HCT116 (cell line): ENCODE measurements around the gene C13orf46. TPM values are rescaled to one million over a fixed set of nuclear protein-coding genes. Genes with fewer than 3 reads are reported as not detected.

Source experiments
- ATAC-seq: fragments of 200-7000 bp; cut with Tn5 transposase; 2 replicates; pipeline ENCODE4 v1.9.1; 2020; ENCODE audit warnings: mild to moderate bottlenecking, moderate library complexity
- BruUV-seq: library from RNA; stranded (reverse); fragments of 400-500 nt; replicated peaks from 2 replicates; lab custom pipeline; 2021; lab: Mats Ljungman, UMichigan
- CTCF ChIA-PET: fragments of 300-600 bp; sonication (Branson Sonifier 250); formaldehyde crosslinking; loops from one replicate; lab custom pipeline; 2021; ENCODE audit warnings: antibody characterized with exemption; lab: Charles Lee
- POLR2A ChIA-PET: fragments of 300-600, 350-600 bp; sonication (Branson Sonifier 250); formaldehyde crosslinking; loops from one replicate; lab custom pipeline; 2021; ENCODE audit warnings: antibody characterized with exemption; lab: Charles Lee
- RAD21 ChIA-PET, 2 experiments: fragments of 300-600 bp; sonication (Branson Sonifier 250); formaldehyde crosslinking; loops; one replicate each; lab custom pipeline; 2023; ENCODE audit warnings: low total read pairs in 2 of 2; ENCODE audit not compliant: uncharacterized antibody in 2 of 2, unreplicated experiment in 2 of 2, low non-redundant PET in 1 of 2; lab: Charles Lee
- DNase-seq: peaks from one replicate; pipeline ENCODE4 v3.0.0-alpha.2; 2010; ENCODE audit warnings: low read depth, low spot score
- H2AFZ ChIP-seq: fragments of 200-600 bp; shearing (Covaris generic), sonication (generic); 2 replicates; pipeline ENCODE4 v1.6.1; 2017; ENCODE audit warnings: low read depth, mixed run types, mixed read lengths, antibody characterized with exemption, low read length; ENCODE audit not compliant: poor library complexity, severe bottlenecking
- H3K27ac ChIP-seq: 2 replicates; pipeline ENCODE4 v1.5.1; 2012; ENCODE audit warnings: low read depth, low read length
- H3K27me3 ChIP-seq: fragments of 200-600 bp; sonication (generic); 2 replicates; pipeline ENCODE4 v1.6.1; 2016; ENCODE audit warnings: mixed run types, low read length, mixed read lengths; ENCODE audit not compliant: insufficient read depth
- H3K36me3 ChIP-seq, 2 experiments: fragments of 200-500 bp in 1 of 2; fragments of 200-600 bp in 1 of 2; sonication (Bioruptor generic) in 1 of 2; sonication (generic) in 1 of 2; 2 replicates each; pipeline versions ENCODE4 v1.5.1 to v1.6.1; 2014 to 2016; ENCODE audit warnings: low read length in 2 of 2, inconsistent platforms in 1 of 2, mixed read lengths in 1 of 2, mixed run types in 1 of 2; ENCODE audit not compliant: insufficient read depth in 2 of 2, control insufficient read depth in 1 of 2
- H3K4me1 ChIP-seq, 2 experiments: fragments of 200-600 bp in 1 of 2; sonication (generic) in 1 of 2; 2 replicates each; pipeline versions ENCODE4 v1.5.1 to v1.6.1; 2012 to 2017; ENCODE audit warnings: low read length in 2 of 2, inconsistent platforms in 1 of 2, mild to moderate bottlenecking in 1 of 2, mixed read lengths in 1 of 2, mixed run types in 1 of 2, moderate library complexity in 1 of 2; ENCODE audit not compliant: insufficient read depth in 2 of 2, control insufficient read depth in 1 of 2
- H3K4me2 ChIP-seq: fragments of 200-600 bp; sonication (generic); 2 replicates; pipeline ENCODE4 v1.6.1; 2017; ENCODE audit warnings: mixed run types, low read length, mixed read lengths
- H3K4me3 ChIP-seq, 2 experiments: fragments of 200-600 bp in 1 of 2; sonication (generic) in 1 of 2; replicated peaks in 1 of 2; 2 replicates each; pipeline ENCODE4 v1.5.1; 2011 to 2016; ENCODE audit warnings: low read length in 2 of 2, control low read depth in 1 of 2, low read depth in 1 of 2, mild to moderate bottlenecking in 1 of 2, mixed read lengths in 1 of 2, mixed run types in 1 of 2
- H3K79me2 ChIP-seq: fragments of 200-600 bp; sonication (generic); 2 replicates; pipeline ENCODE4 v1.6.1; 2017; ENCODE audit warnings: mild to moderate bottlenecking, mixed run types, low read length, moderate library complexity, mixed read lengths; ENCODE audit not compliant: insufficient read depth
- H3K9ac ChIP-seq: fragments of 200-600 bp; sonication (generic); 2 replicates; pipeline ENCODE4 v1.6.1; 2016; ENCODE audit warnings: low read length, mixed read lengths
- H3K9me2 ChIP-seq: fragments of 200-600 bp; sonication (generic), shearing (Covaris generic); 2 replicates; pipeline ENCODE4 v1.6.1; 2017; ENCODE audit warnings: mixed run types, mild to moderate bottlenecking, moderate library complexity; ENCODE audit not compliant: insufficient read depth
- H3K9me3 ChIP-seq, 2 experiments: fragments of 200-500 bp in 1 of 2; fragments of 200-600 bp in 1 of 2; sonication (Bioruptor generic) in 1 of 2; sonication (generic) in 1 of 2; 2 replicates each; pipeline ENCODE4 v1.6.1; 2014 to 2017; ENCODE audit warnings: low read length in 2 of 2, mixed read lengths in 2 of 2, inconsistent platforms in 1 of 2, low read depth in 1 of 2, mild to moderate bottlenecking in 1 of 2, mixed run types in 1 of 2, moderate library complexity in 1 of 2; ENCODE audit not compliant: control insufficient read depth in 1 of 2, insufficient read depth in 1 of 2
- H4K20me1 ChIP-seq: fragments of 200-600 bp; sonication (generic), shearing (Covaris generic); 2 replicates; pipeline ENCODE4 v1.6.1; 2017; ENCODE audit warnings: mixed run types, mild to moderate bottlenecking, moderate library complexity; ENCODE audit not compliant: insufficient read depth
- FOSL1 ChIP-seq: IDR thresholded peaks from 2 replicates; pipeline ENCODE4 v1.6.1; 2012; ENCODE audit warnings: low read depth
- MAX ChIP-seq: IDR thresholded peaks from 2 replicates; pipeline ENCODE4 v1.6.1; 2012
- REST ChIP-seq: IDR thresholded peaks from 2 replicates; pipeline ENCODE4 v1.6.1; 2012; ENCODE audit warnings: low read depth
- SIN3A ChIP-seq: IDR thresholded peaks from 2 replicates; pipeline ENCODE4 v1.6.1; 2012; ENCODE audit warnings: low read depth
- SP1 ChIP-seq: IDR thresholded peaks from 2 replicates; pipeline ENCODE4 v1.6.1; 2012; ENCODE audit warnings: low read depth
- ZFX ChIP-seq: fragments of 450-650 bp; IDR thresholded peaks from 2 replicates; pipeline ENCODE4 v1.6.1; 2017
- ZNF274 ChIP-seq: fragments of 200-500 bp; sonication (Bioruptor generic); IDR thresholded peaks from 2 replicates; pipeline ENCODE4 v1.6.1; 2014; ENCODE audit warnings: mild to moderate bottlenecking, low read depth, low read length, inconsistent platforms
- intact Hi-C: fragments of 100-400 bp; cut with micrococcal nuclease; formaldehyde crosslinking; loops from 2 replicates; pipeline ENCODE4 v1.10.0; 2022
- total RNA-seq: library from RNA; stranded (reverse); gene quantifications from one replicate; pipeline ENCODE4 v1.2.1, GENCODE V29; 2021; ENCODE audit not compliant: unreplicated experiment

C13orf46 gene
- total RNA-seq, 1 experiment from 2014 or later, result 0.93 TPM

GRCh38 chr13:113914333-113915011 lies 59.4 kb downstream of the C13orf46 start:
- POLR2A ChIA-PET, result no interaction called here
- no peak for TF ChIP-seq ZNF274
- TF ChIP-seq FOSL1, result no peak
- no peak for TF ChIP-seq REST
- no peak for TF ChIP-seq MAX
- no peak for TF ChIP-seq SIN3A
- no peak for TF ChIP-seq ZFX
- TF ChIP-seq SP1, result no peak

More at GRCh38 chr13:113914333-113915011, 59.4 kb downstream of the C13orf46 start:
- no peak for DNase-seq
- ATAC-seq, result peak; percentile 34; the same call in 1 of the 2 replicates
- H4K20me1 ChIP-seq, result no peaks in the 10 kb centered on the region
- H3K27ac ChIP-seq, result peak overlapping the region; percentile 80
- no peak overlapping the region for H2AFZ ChIP-seq
- peak overlapping the region; percentile 69 for H3K4me2 ChIP-seq
- no TSS peak for BruUV-seq
- peaks cover 12 to 27% of the 10 kb centered on the region in 2 experiments for H3K4me1 ChIP-seq
- RAD21 ChIA-PET, result no interaction called here
- H3K36me3 ChIP-seq, result no peaks in the 10 kb centered on the region
- no peaks in the 10 kb centered on the region; a peak in 1 of 4 replicates for H3K9me3 ChIP-seq
- H3K27me3 ChIP-seq, result no peaks in the 10 kb centered on the region
- no peak overlapping the region; the same call in 1 of the 2 replicates for H3K9ac ChIP-seq
- no peaks in the 10 kb centered on the region for H3K79me2 ChIP-seq
- peak overlapping the region in 1 of 2 experiments; percentile 30; a peak in 1 of 4 replicates for H3K4me3 ChIP-seq
- no peaks in the 10 kb centered on the region for H3K9me2 ChIP-seq
- CTCF ChIA-PET, result no interaction called here
- intact Hi-C loops, result no loop called here
